Colonic mucosa (tissue), 4 donors: ENCODE data around the gene PPM1F. TPM values are rescaled to one million over a fixed set of nuclear protein-coding genes. Genes with fewer than 3 reads are reported as not detected.
"Not testable (repeated sequence)": the region's sequence is repeated elsewhere in the genome, so short reads cannot be mapped to it uniquely, and the experiment has no call there.

Experiments used
- DNase-seq: peaks from one replicate; pipeline ENCODE4 v3.0.0-alpha.2; 2020
- H3K27ac ChIP-seq: fragments of 200-600 bp; one replicate; pipeline ENCODE4 v1.8.0; 2021
- H3K27me3 ChIP-seq: fragments of 200-600 bp; one replicate; pipeline ENCODE4 v1.8.0; 2021
- H3K36me3 ChIP-seq: fragments of 200-600 bp; one replicate; pipeline ENCODE4 v1.8.0; 2021
- H3K4me1 ChIP-seq: fragments of 200-600 bp; one replicate; pipeline ENCODE4 v1.8.0; 2021; ENCODE audit warnings: mild to moderate bottlenecking
- H3K4me3 ChIP-seq: fragments of 200-600 bp; one replicate; pipeline ENCODE4 v1.8.0; 2021
- H3K9ac ChIP-seq, 2 donors: one replicate each; pipeline ENCODE4 v1.7.0; 2013; ENCODE audit warnings: control low read depth in 2 of 2, low read depth in 2 of 2, low read length in 2 of 2
- H3K9me3 ChIP-seq: fragments of 200-600 bp; one replicate; pipeline ENCODE4 v1.8.0; 2021
- CTCF ChIP-seq: fragments of 200-600 bp; IDR thresholded peaks from one replicate; pipeline ENCODE4 v1.8.0; 2022; ENCODE audit warnings: antibody characterized with exemption, mild to moderate bottlenecking
- intact Hi-C: fragments of 100-400 bp; cut with DNase I; formaldehyde crosslinking; loops from one replicate; pipeline ENCODE4 v1.14.1; 2022
- total RNA-seq, 2 donors: library from RNA; stranded (reverse); fragmentation: NEBNext Ultra II Directional in 1 of 2; extraction: Animal tissue kit (Norgen Biotek cat#: 25700) in 1 of 2; gene quantifications; one replicate each; pipeline ENCODE4 v1.2.1, GENCODE V29; 2021
- donor health status: healthy.
- donor health status: DM: no; HTN: no; CAD: no.
- donor health status: DM: no; HTN: no; CAD: no.

Gene PPM1F
- total RNA-seq, 2 donors from 2014 or later: 9.5 to 15.3 TPM

GRCh38 chr22:21907638-21908522, 44.8 kb downstream of the PPM1F start:
- H3K9ac ChIP-seq: no peak overlapping the region
- H3K9me3 ChIP-seq: no peaks in the 10 kb centered on the region
- H3K4me3 ChIP-seq: no peak overlapping the region
- DNase-seq: no peak
- no peak for TF ChIP-seq CTCF
- no peaks in the 10 kb centered on the region for H3K36me3 ChIP-seq
- intact Hi-C loops: no loop called here
- H3K4me1 ChIP-seq: no peaks in the 10 kb centered on the region
- no peaks in the 10 kb centered on the region for H3K27me3 ChIP-seq
- H3K27ac ChIP-seq: no peak overlapping the region

DNA sequence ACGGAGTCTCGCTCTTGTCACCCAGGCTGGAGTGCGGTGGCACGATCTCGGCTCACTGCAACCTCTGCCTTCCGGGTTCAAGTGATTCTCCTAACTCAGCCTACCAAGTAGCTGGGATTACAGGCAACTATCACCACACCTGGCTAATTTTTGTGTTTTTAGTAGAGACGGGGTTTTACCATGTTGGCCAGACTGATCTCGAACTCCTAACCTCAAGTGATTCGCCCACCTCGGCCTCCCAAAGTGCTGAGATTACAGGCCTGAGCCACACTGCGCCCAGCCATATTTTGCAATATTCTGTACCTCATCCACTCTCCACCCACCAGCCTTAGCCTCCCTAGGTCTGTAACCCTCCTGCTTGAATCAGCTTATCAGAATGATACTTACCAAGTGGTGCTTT, 47.4 kb downstream of the PPM1F start:
- H3K36me3 ChIP-seq, intact Hi-C loops, H3K9me3 ChIP-seq, DNase-seq, H3K4me1 ChIP-seq, H3K27me3 ChIP-seq, H3K27ac ChIP-seq, H3K4me3 ChIP-seq, H3K9ac ChIP-seq: not testable (repeated sequence)

- TF ChIP-seq CTCF: no peak
- intact Hi-C loops: no loop called here
Measured at GRCh38 chr22:21904250-21904789, 48.3 kb downstream of the PPM1F start.

GRCh38 chr22:21903283-21903682, 49.4 kb downstream of the PPM1F start:
- Histone ChIP-seq H3K36me3 (no peaks in the 10 kb centered on the region), H3K9ac (no peak overlapping the region), H3K9me3 (no peaks in the 10 kb centered on the region), H3K4me1 (no peaks in the 10 kb centered on the region), H3K4me3 (no peak overlapping the region), H3K27ac (no peak overlapping the region), H3K27me3 (no peaks in the 10 kb centered on the region)
- intact Hi-C loops: no loop called here
- no peak for TF ChIP-seq CTCF
- no peak for DNase-seq

More at GRCh38 chr22:21904250-21904789, 48.3 kb downstream of the PPM1F start:
- DNase-seq: no peak
- Histone ChIP-seq H3K9me3 (no peaks in the 10 kb centered on the region), H3K9ac (no peak overlapping the region), H3K4me1 (no peaks in the 10 kb centered on the region), H3K27ac (no peak overlapping the region), H3K36me3 (no peaks in the 10 kb centered on the region), H3K4me3 (no peak overlapping the region), H3K27me3 (no peaks in the 10 kb centered on the region)

DNA sequence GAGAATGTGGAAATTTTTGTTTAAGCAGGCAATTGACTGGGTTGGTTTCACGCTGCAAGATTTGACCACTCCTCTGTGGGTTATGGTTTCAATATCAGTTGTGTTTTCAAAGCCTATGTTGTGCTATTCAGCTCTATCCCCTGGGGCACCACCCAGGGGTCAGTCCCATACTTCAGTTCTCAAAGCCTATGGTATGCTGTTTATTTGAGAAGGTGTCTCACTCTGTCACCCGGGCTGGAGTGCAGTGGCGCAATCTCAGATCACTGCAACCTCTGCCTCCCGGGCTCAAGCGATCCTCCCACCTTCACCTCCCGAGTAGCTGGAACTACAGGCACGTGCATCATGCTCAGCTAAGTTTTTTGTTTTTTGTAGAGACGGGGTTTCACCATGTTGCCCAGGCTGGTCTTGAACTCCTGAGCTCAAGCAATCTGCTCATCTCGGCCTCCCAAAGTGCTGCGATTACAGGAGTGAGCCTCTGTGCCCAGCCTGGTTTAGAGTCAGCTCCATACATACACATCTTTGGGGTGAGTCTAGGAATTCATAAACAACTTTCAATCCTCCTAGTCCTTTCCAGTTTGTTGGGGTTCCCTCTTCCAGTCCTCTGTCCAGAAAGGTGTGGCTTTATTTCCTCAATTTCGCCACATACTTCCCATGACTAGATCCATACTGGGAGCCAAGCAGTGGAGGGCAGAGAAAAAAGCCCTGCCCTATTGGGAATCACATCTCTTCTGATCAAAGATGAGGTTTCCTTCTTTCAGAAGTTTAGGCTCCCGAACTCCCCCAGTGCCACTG, 50.2 kb downstream of the PPM1F start:
- Histone ChIP-seq H3K4me1 (no peaks in the 10 kb centered on the region), H3K27ac (no peak overlapping the region), H3K4me3 (no peak overlapping the region), H3K27me3 (no peaks in the 10 kb centered on the region), H3K9me3 (no peaks in the 10 kb centered on the region), H3K9ac (no peak overlapping the region), H3K36me3 (no peaks in the 10 kb centered on the region)
- DNase-seq: no peak
- intact Hi-C loops: no loop called here
- TF ChIP-seq CTCF: no peak
